ENCODE measurements around the gene LAMB1.

DNA sequence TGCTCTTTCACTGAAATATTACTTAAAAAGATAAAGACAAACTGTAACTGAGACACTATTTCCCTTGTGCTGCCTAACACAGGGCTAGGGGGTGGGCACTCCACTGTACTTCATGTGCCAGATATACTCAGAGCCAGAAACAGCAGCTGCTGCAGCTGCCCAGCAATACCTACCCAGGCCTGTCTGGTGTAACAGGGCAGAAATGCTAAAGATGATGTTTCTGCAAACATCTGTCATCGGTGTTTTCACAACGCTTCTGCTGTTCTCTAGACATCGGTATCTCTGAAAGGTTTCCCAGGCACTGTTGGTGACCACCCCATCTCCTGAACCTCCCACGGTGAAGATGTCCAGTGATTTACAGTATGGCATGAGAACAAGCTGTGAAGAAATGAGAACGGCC is 42.7 kb downstream of the LAMB1 start:
- TF ChIP-seq, protein P1, sequence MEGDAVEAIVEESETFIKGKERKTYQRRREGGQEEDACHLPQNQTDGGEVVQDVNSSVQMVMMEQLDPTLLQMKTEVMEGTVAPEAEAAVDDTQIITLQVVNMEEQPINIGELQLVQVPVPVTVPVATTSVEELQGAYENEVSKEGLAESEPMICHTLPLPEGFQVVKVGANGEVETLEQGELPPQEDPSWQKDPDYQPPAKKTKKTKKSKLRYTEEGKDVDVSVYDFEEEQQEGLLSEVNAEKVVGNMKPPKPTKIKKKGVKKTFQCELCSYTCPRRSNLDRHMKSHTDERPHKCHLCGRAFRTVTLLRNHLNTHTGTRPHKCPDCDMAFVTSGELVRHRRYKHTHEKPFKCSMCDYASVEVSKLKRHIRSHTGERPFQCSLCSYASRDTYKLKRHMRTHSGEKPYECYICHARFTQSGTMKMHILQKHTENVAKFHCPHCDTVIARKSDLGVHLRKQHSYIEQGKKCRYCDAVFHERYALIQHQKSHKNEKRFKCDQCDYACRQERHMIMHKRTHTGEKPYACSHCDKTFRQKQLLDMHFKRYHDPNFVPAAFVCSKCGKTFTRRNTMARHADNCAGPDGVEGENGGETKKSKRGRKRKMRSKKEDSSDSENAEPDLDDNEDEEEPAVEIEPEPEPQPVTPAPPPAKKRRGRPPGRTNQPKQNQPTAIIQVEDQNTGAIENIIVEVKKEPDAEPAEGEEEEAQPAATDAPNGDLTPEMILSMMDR (conservative IDR thresholded peaks at IDR 0.05; ENCODE audit: low read length) = no peak
- TF ChIP-seq EZH2phosphoT487 (IDR thresholded peaks at IDR 0.05; ENCODE audit: borderline replicate concordance, low read depth, low read length) = no peak
